ENCODE data around the gene ENDOV.

ENDOV gene

DNA sequence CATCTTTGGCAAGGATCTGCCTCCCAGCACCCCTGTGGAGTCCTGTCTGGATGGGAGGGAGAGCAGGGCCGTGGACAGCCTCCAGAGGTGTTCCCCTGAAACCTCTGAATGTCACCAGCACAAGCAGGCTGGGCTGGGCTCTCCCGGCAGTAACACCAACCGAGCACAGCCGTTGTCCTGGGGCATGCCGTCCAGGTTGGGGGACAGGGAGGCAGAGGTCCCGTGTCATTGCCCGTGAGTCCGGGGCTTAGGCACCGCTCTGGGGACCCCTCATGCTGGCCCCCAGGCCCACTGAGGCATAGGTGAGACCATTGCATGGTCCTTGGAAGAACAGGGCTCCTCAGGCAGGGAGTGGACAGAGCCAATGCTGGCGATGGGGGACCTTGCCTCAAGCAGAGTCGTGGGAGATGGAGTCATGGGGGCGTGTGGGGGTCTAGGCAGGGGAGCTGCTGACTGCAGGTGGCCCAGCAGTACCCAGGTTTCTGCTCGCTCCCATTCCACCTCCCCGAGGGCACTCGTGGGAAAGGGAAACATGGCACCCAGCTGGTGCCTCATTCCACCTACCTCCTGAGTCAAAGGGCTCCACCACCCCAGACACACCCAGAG lies 17.5 kb downstream of the ENDOV start:
- no peak for DNase-seq

DNA sequence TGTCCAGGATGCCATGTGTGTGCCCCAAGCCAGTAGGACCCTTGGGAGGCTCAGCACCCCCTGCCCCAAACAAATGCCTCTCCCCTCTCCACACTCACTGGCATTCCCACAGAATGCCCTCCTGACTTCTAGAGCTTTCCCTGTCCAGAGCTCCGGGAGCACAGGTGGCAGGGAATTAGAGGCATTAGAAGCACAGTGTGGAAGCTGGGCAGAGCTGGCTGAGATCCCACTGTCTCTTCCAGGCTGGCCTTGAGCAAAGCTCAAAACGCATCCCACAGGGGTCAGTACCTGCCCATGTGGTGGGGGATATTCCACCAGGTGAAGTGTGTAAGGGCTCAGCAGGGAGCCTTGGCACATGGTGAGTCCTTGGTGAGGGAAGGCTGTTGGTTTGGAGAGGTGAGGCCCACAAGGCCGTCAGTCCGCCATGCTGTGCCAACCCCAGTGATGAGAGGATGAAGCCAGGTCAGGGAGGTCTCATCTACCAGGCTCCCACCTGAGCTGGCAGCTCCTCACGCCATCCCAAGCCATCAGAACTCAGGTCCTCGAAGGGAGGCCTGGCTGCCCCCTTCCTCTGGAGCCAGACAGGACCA lies 18.1 kb downstream of the ENDOV start:
- no peak for DNase-seq

DNA sequence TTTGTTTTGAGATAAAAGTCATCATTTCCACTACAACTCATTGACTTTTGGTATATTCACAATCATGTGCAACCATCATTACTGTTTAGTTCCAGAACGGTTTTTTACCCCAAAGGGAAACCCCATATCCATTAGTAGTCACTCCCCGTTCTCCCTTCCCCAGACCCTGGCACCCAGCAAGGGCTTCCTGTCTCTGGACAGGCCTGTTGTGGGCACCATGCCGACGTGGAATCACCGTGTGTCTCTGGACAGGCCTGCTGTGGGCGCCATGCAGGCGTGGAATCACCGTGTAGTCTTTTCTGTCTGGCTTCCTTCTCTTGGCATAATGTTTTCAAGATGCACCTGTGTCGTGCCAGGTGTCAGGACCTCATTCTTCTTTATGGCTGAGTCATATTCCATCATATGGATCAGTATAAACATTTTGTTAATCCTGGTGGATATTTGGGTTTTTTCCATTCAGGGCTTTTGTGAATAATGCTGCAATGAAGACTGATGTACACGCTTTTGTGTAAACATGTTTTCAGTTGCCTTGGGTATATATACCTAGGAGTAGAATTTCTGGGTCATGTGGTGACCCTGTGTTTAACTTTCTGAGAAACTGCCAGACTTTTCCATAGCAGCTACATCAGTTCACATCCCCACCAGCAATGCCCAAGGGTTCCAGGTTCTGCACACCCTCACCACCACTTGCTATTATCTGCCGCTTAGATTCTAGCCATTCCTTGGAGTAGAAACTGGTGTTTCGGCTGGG lies 19.1 kb downstream of the ENDOV start:
- no peak for DNase-seq

DNA sequence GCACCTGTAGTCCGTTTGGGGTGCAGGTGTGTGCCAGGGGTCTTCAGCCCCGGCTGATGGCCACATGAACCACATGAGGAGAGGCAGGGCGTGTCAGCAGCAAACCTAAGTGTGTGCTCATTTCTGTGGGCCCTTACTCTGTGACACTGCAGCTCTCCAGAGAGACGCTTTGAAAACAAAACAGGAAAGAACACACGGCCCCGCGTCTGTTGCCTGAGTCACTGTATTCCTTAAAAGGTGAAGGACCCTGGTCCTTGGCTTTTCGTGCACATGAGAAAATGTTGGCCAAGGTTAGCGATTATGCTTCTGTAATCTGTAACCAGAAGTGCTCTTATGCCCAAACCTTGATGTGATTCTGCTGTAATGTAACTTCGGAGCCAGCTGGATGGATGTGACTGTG lies 22.6 kb downstream of the ENDOV start:
- no peak for DNase-seq

DNA sequence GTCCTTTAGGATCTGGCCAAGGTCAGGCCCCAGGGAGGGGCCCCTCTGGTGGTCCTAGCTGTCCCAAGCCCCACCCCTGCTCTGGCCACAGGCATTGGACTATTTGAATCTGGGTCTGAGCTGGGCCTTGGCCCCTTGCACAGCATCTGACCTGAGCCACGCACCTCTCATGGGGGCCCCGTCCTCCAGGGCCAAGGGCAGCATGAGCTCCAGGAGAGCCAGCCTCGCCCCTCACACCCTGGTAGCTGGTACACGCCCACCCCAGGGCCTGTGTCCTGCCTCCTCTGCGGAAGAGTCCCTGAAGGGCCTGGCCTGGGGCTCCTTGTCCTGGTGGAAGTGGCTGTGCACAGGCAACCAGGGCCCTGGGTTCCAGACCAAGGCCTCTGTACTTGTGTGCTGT lies 23.8 kb downstream of the ENDOV start:
- no peak for DNase-seq

DNA sequence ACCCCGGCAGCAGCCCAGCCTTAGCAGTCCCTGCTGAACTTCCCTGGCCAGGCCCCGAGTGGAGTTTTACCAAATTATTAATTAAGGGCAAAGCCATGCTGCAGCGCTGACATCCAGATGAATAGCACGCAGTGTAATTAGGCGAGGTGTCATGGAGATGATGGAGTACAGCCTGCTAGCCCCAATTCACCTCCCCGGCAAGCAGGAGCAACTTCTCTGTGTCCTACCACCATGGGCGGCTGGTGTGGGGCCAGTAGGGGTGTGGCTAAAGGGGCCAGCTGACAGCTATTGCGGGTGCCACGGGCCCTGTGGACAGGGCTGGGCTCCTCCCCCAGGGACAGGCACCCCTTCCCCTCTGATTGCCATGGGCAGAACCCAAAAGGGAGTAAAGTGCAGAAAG lies 24.5 kb downstream of the ENDOV start:
- no peak for DNase-seq

DNA sequence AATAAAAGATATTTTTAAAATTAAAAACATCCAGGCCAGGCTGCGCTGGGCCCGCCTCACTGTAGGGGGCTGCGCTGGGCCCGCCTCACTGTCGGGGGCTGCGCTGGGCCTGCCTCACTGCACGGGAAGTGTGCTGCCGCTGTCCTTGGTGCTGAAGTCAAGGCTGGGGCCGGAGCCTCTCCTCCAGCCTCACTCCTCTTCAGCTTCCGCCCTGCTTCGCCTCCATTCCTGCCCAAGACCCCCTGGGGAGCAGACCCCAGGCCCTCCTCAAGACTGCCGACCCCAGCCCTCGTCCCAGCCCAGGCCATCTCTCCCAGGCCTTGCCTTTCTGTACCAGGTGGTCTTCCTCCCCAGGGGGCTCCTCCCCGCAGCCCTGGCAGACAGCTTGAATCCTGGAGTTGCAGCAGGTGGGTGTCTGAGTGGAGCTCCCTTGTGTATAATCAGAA lies 26.2 kb downstream of the ENDOV start:
- DNase-seq: no peak

DNA sequence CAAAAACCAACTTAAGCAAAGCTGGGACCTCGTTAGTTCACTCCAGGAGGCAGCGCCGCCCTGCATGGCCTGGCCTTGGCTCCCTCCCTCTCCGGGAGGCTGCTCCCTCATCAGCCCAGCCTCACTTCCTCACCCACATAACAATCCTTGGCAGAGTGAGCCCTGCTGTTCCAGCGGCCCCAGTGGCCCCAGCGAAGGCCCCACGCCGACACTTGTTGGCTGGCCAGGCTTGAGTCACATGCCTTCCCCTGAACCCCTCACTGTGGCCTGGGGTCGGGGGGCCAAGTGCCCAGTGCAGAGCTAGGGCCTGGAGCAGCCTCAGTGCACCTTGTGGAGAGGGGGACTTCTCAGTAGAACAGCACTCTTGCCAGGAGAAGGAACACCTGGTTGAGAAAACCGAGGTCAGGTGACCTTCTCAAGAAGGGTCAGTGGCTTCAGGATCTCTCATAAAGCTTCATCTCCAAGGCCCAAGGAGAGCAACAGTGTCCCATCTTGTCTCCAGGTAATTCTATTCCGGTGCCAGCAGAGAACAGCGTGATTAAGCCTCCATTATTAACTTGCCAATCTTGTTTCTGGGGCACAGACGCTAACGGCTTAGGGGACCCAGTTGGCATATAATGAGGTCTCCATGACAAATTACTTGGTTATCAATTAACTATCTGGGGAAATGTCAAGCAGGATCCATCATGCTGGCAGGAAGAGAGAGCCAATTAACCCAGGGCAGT lies 26.8 kb downstream of the ENDOV start:
- no peak for DNase-seq

DNA sequence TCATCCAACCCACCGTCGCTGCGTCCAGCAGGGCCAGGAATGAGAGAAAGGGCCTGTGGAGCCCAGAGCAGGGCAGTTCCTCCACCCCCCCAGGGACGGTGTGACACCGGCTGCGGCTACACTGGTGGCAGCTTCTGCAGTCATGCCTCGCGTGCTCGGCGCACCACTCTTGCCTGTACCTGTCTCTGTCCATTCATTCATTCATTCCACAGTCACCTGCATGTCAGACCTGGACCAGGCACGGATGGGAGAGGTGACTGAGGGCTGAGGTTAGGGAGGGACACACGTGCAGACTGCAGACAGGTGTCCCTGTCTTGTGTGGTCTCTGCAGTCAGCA lies 27.3 kb downstream of the ENDOV start:
- DNase-seq: no peak

DNA sequence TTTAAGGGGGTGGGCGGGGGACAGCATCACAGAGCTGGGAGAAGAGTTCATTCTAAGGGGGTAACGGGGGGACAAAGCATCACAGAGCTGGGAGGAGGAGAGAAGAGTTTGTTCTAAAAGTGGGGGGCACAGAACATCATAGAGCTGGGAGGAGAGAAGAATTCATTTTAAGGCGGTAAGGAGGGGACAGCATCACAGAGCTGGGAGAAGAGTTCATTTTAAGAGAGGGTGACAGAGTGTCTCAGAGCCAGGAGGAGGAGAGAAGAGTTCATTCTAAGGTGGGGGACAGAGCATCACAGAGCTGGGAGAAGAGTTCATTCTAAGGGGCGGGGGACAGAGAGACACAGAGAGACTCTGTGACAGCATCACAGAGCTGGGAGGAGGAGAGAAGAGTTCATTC lies 27.8 kb downstream of the ENDOV start:
- DNase-seq: no peak

DNA sequence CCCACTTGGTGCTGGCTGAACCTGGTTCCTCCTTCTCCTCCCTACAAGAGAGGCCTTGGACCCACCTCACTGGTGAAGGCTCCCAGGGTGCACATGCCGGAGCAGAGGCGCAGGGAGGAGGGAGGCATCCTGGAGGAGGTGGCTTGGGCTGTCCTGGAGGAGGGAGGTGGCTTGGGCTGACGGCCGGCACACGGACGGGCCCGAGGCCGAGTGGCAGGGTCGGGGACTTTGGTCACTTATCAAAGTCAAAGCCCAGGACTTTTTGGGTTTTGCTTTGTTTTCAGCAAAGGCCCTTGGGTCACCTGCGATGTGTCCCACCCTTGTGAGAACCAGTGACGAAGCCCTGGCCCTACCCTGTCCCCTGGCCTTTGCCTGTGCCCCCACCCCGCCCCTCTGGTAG lies 28.5 kb downstream of the ENDOV start:
- no peak for DNase-seq

DNA sequence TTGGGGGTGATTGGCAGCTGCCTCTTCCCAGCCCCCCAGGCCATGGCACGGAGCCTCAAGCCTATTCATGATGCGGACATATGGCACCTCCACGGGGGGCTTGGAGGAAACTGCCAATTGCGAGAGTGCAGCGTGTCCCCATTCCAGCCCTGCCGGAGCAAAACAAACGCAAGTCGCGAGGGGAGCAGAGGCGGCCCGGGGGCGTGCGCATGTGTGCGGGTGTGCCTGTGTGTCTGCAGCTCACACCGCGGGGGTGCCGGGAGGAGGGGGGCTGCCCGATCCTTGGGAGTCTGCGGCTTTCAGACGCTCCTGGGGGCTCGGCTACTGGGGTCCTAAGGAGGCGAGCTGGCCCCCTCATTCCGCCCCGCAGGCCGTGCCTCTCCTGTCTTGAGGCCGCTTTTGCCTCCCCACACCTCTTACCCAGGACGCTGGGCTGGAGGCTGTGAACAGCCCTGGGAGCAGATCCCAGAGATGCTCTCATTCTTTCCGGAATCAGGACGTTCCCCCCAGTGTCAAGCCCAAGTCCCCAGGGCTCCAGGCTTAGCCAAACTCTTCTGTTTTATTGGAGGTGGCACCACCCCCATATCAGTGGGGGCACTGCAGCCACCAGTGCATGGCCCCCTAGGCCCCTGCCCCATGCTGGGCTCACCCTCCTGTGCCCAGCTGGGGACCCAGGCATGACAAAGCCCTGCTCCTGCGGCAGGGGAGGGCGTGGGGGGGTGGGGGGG lies 29.1 kb downstream of the ENDOV start:
- DNase-seq: no peak

DNA sequence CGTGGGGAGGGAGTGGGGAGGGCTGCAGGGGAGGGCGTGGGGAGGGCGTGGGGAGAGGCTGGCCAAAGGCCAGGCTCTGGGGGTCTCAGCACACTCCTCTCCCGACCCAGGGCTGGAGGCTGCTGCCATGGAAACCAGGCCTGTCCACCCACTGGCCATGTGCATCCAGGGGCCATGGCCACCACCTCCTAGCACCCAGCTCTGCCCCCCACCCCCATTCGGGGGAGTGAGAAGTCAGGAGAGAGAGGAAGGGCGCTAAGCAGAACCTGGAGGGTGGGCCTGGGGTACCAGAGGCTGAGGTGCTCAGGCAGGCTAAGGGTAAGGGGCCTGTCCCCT lies 29.6 kb downstream of the ENDOV start:
- no peak for DNase-seq

DNA sequence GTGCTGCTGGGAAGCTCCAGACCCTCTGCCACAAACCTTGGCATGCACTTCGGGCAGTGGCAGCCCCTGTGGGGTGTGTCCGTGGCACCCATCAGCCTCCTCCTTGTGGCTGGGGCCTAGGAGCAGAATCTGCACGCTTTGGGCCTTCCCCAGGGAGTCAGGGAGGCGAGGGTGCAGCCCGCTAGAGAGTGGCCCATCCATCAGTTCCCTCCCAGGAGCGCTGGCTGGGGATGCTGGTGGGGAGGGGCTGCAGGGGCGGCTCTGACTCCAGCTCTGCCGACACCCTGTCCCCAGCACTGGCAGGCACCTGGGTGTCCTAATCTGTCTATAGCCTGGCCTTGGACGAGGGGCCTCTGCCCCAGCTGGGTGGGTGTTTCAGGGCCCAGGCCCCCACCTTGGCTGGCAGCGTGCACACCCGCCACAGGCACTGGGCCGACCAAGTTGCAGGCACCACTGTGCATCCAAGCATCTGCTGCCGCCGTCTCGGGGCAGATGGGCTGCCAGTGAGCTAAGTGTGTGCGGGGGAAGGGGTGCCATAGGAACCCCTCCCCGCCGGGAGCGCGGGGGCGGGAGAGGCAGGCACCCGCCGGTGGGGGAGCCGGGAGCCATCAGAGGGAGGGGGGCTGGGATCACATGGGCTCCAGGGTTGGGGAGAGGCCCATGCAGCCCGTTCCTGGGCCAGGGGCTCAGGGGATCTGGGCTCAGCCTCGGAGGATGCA lies 30.2 kb downstream of the ENDOV start:
- no peak for DNase-seq

DNA sequence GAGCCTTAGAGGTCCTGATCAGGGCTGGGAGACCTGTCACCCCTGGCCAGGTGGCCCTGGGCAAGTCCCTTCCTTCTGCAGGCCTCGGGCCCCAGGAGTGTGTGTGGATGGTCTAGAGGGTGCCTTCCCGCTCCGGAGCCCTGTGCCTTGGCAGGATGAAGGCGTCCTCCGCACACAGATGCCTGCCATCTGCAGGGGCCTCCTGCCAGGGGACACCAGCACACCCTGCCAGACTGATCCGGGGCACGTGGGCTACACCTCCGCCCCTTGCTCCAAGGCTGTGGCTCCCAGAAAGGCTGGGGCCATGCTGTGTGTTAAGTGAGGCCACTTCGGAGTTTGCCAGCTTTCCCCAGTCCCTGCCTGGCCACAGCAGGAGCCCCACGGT lies 30.8 kb downstream of the ENDOV start:
- DNase-seq: no peak

DNA sequence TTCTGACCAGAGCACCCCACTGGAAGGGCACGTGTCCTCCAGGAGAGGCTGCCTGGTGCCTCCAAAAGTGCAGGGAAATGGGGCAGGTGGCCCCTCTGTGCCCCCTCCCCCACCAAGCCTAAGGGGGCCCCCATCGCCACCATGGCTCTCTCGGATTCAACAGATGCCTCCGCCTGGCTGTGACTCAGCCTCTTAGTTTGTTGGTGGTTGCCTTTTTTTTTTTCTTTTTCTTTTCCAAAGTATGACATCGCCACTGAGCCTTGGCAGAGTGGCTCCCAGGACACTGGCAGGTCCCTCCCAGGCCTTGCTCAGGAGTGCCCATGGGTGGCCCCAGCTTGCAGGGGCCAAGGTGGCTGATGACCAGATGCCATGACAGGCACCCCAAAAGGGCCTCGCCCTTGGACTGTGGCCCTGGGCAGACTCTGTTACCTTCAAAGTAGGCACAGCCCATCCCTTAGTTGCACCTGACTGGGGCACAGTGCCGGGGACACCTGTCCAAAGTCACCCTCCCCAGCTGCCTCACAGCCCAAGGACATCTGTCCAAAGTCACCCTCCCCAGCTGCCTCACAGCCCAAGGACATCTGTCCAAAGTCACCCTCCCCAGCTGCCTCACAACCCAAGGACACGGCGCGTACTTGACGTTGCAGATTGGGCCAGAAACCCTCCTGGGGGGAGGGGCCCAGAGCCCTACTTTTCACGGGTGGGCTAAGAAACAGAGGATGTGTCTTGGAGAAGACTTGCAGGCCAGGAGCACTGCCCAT lies 31.9 kb downstream of the ENDOV start:
- DNase-seq: no peak

DNA sequence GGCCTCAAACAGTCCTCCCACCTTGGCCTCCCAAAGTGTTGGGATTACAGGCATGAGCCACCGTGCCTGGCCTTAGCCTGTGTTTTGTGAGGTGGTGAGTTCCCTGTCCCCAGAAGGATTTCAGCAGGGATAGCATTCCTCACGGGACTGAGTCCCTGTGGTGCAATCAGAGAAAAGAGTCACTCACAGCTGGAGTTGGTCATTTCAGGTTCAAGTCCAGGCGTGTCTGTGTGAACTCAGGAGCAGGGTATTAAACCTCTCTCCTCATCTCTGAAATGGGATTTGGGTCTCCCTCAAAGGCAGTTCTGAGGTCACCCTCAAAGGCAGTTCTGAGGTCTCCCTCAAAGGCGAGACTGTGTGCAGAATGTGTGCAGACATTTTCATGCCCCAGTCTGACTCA lies 32.8 kb downstream of the ENDOV start:
- no peak for DNase-seq

DNA sequence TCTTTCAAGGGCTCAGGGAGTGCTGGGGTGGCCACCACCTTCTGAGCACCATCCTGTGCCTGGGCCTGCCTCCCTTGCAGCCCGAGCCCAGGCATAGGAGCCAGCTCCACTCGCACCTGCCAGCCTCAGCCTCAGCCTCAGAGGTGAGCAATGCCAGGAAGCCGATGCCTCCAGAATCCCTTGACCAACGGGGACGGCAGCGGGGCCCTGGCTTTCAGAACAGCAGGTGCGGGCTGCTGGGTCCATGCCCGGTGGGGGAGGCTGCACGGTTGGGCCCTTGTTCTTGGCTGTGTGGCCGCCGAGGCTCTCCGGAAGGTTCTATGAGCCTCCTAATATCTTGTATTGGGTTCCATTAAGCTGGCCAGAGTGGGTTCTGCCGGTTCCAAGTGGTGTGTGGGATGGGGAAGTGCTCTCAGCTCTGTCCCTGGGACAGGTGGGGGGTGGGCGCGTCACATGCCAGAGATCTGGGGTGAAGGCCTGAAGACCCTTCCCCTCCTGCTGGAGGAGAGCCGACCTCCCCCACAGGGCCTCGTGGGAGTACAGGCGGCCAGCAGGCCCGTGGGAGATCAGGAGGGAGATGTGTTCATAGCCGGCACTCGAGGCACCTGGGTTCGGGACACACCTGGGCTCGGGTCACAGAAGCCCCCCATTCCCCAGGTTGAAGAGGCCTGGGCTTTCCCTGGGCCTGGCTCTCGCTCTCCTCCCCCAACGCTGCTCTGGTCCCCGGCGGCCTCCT lies 34.4 kb downstream of the ENDOV start:
- DNase-seq: no peak

DNA sequence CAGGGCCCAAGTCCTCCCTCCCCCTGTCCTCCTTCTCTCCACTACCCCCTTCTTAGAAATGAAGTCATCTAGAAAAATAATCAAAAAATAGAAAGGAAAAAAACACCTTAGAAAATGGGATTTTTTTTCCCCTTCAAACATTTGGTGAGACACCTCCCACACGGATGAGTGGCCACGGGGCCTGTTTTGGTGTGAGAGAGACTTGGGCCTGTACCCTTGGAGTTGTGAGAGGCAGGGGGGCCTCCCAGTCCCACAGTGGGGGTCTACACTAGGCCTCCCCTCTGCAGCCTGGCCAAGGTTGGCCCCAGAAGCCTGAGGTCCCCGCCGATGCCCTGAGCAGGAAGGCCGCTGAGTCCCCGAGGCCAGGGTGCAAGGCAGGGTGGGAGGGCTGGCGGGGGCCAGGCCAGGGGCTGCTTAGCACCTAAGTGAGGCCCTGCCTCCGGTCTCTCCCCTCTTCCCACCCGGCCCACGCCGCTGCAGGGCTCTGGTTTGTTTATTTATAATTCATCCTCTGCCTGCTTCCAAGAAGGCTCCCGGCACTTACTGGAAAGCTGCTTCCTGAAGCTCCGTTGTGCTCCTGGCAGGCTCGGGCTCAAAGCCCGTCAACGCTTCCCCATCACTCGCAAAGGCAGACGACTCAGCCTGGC lies 35.1 kb downstream of the ENDOV start:
- no peak for DNase-seq

DNA sequence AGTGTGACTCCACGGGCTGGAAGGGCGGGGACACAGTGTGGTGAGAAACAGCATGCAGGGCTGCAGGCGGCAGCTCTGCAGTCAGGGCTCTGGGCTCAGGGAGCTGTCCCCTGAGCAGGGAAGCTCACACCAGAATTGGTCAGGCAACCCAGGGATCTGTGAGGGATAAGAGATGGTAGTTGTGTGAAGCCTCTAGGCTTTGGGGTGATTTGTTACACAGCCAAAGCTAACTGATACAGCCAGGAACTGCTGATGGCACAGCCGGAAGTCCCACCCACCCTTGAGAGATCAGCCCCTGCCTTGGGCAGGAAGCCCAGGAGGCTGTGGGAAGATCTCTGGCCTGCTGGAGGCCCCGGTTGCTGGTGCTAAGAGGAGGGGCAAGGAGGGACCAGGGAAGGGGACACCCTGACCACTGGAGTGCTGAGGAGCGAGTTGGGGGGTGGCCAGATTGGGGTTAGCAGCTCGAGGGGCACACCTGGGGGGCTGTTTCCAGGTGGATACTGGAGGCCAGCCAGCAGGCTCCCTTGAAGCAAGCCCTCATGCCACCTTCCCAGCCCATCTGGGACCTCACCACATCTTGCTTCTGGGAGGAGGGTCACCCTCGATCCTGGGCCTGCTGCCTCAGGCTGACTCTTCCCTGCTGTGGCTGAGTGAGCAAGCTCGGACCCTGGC lies 36.3 kb downstream of the ENDOV start:
- DNase-seq: no peak

All from NCI-H2029 treated with DMSO at 0.1 percent for 48 hours (cell line).